GM19099 (cell line): ENCODE measurements around the gene CIB2.

Experiments
- POLR2A ChIP-seq: IDR thresholded peaks from 3 replicates; pipeline ENCODE4 v1.6.1; 2011; ENCODE audit warnings: low read depth; ENCODE audit not compliant: insufficient read length; ENCODE audit errors: extremely low read depth

Gene CIB2

GRCh38 chr15:78130466-78131294 lies 565 bp downstream of the CIB2 start:
- no peak for TF ChIP-seq POLR2A

DNA sequence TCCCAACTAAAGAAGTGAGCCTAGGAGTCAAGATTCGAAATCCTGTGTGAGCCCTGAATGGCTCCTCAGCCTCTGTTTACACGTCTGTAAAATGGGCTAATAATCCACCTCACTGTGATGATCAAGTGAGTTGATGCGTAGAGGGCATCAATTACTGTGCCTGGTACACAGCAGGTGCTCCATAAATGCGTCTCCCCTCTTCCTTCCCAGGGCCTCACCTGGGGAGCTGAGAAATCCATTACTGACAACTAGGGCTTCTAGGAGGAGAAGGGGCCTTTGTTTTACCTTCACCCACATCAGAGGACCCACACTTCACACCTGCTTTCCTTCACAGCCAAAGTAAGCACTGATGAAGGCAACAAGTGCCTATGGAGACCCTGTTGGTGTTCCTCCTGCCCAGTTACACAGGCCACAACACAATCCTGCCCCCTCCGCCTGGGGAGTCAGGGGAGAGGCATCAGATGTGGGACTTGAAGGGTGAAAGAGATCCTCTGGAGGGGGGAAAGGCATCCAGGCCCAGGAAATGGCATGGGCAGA lies 1.4 kb downstream of the CIB2 start:
- TF ChIP-seq POLR2A, result no peak

DNA sequence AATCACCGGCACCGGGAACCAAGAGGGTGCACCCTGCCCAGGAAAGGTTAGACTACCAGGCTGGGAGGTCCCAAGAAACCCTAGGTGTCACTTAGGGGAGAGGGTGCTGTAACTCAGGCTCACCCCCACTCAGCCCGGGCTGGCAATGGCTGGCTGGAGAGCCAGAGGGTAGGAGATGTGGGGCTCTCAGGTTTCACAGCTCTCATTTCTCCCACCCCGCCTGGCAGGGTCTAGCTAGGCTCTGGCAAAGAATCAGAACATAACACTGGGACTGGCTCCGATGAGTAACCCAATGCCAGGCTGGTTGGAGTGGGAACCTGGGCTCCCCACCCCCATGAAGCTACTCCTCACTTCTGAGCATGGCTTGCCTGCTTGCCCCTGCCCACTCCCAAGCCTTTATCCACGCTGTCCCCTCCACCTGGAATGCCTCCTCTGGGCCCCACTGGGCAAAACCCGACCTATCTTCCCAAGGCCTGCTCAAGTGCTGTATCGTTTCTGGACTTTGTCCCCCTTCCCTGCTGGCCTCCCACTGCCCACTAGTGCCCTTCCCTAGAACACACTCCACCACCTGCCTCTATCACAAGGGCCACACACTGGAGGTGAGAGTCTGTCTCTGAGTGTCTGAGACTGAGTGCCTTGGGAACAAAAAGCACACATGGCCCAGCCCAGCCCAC lies 2.0 kb downstream of the CIB2 start:
- no peak for TF ChIP-seq POLR2A

GRCh38 chr15:78127882-78128281 lies 3.4 kb downstream of the CIB2 start:
- no peak for TF ChIP-seq POLR2A

GRCh38 chr15:78125267-78125666 lies 6.0 kb downstream of the CIB2 start:
- no peak for TF ChIP-seq POLR2A

GRCh38 chr15:78120523-78120922 lies 10.7 kb downstream of the CIB2 start:
- TF ChIP-seq POLR2A, result no peak

DNA sequence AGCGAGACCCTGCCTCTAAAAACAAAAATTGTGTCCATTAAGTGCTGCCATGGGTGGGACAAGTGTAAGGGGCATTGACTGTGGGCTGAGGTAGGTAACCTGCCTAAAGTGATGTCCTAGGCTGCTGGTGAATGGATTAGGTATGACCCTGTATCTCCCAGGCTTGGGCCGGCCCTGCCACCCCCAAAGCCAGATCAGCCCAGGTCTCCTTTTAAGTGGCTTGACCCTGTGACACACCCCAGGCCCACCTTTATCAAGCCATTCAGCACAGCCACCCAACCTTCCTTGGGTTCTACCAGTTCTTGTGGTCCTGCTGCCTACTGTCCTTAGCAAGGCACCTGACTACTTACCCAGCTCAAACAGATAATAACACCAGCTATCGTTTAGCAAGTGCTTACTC lies 18.7 kb downstream of the CIB2 start:
- TF ChIP-seq POLR2A, result no peak

DNA sequence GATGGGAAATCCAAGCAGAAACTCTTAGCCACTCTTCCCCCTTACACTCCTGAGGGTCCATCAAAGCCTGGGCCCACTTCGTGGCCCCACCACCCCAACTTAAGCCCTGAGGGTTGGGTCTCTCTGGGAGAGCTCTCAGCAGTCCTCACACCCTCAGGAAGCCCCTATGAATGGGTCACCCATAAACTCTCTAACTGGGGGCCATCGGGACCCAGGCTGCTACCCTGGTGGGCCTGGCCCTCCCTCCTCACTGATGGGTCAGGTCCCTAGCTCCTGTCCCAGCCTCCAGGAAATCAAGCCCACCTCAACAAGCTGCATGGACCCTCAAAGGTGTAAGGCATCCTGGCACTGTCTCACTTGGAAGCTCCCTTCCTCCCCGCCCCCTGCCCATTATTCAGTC lies 19.5 kb downstream of the CIB2 start:
- TF ChIP-seq POLR2A, result no peak

- no peak for TF ChIP-seq POLR2A
Measured at GRCh38 chr15:78110916-78111475, 20.2 kb downstream of the CIB2 start.

- TF ChIP-seq POLR2A, result no peak
Measured at GRCh38 chr15:78110096-78110495, 21.1 kb downstream of the CIB2 start.

DNA sequence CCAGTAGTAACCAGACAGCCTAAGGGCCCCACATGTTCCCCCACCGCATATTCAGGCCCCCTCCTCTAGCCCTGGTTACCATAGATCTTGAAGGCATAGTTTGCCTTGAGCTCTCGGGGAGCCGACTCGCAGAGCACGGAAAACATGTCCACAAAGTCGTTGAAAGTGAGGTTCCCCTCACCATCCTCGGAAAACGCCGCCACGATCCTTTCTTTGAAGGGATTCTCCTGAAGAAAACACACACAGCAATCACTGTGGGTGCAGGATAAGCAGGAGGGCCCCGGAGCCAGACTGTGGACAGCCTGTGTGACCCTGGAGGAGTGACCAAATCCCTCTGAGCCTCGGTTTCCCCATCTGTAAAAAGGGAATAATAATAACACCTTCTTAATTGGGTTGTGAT lies 22.1 kb downstream of the CIB2 start:
- no peak for TF ChIP-seq POLR2A

- TF ChIP-seq POLR2A, result no peak
Measured at GRCh38 chr15:78108300-78109084, 22.8 kb downstream of the CIB2 start.

- no peak for TF ChIP-seq POLR2A
Measured at GRCh38 chr15:78107471-78107870, 23.8 kb downstream of the CIB2 start.

GRCh38 chr15:78105476-78106241 lies 25.6 kb downstream of the CIB2 start:
- no peak for TF ChIP-seq POLR2A

DNA sequence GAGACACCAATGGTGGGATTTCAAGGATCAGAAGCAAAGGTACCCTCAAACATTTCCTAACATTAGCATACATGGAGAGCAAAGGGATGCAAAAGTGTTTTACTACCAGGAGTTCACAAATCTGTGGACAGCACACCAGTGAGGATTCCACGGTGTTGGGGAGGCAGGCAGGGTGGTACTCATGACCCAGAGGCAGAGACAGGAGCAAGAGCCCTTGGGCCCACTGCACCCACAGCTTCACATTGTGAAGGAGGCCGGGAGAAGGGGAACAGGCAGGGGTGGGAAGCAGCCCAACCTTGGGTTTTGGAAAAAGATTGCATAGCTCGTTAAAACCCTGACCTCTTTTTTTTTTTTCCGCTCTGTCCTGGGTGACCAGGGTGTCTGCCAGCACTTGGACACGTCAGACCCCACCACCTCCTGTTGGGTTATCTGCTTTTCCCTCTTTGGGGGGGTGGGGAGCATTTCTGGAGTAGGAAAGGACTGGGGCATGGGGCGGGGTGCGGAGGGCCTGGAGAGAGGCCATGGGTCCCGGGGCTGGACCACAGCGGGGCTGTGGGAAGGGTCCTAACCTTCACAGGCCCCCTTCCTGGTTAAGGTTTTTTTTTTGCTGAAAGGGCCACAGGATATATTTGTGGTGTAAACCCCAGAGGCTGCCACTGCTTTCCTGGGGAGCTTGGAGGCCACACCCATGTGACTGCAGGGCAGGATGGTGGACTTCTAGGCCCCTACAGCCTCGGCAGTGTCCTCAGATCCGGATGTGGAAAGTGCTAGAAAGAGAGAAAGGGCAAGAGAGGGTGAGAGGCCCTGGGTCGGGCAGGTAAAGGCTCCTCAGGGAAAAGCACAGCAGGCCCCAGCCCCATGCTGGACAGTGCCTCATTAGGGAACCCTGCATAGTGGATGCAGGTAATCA lies 26.4 kb downstream of the CIB2 start:
- no peak for TF ChIP-seq POLR2A
